Upper lobe of left lung (tissue), 6 donors: Measurements from ENCODE around the gene KCNK16. TPM values are rescaled to one million over a fixed set of nuclear protein-coding genes. Genes with fewer than 3 reads are reported as not detected.
A peak's percentile ranks its signal among the peaks of the same experiment; 100 is the strongest.

ENCODE experiments used
- ATAC-seq, 2 donors: fragments of 200-7000 bp; cut with Tn5 transposase; one replicate each; pipeline ENCODE4 v1.9.1; 2022; ENCODE audit warnings: mild to moderate bottlenecking in 2 of 2, moderate library complexity in 2 of 2; ENCODE audit not compliant: low FRiP score in 2 of 2
- DNase-seq, 2 donors: peaks; one replicate each; pipeline ENCODE4 v3.0.0-alpha.2; 2019 to 2020
- H3K27ac ChIP-seq, 4 donors: fragments of 200-600 bp; sonication (generic); one replicate each; pipeline ENCODE4 v1.5.1; 2016 to 2019
- H3K27me3 ChIP-seq, 4 donors: fragments of 200-600 bp; sonication (generic); one replicate each; pipeline ENCODE4 v1.5.1; 2017 to 2019
- H3K36me3 ChIP-seq, 4 donors: fragments of 200-600 bp; sonication (generic); one replicate each; pipeline ENCODE4 v1.5.1; 2016 to 2019
- H3K4me1 ChIP-seq, 4 donors: fragments of 200-600 bp; sonication (generic); one replicate each; pipeline ENCODE4 v1.5.1; 2018 to 2019
- H3K4me3 ChIP-seq, 4 donors: fragments of 200-600 bp; sonication (generic); one replicate each; pipeline ENCODE4 v1.5.1; 2017 to 2019; ENCODE audit warnings: mild to moderate bottlenecking in 2 of 4, moderate library complexity in 1 of 4
- H3K9me3 ChIP-seq, 4 donors: fragments of 200-600 bp; sonication (generic); one replicate each; pipeline ENCODE4 v1.5.1; 2018 to 2019
- CTCF ChIP-seq, 6 experiments: fragments of 450-650 bp in 4 of 6; fragments of 200-600 bp in 2 of 6; sonication (generic) in 2 of 6; IDR thresholded peaks; one replicate each; pipeline ENCODE4 v1.5.1; 2016 to 2019; ENCODE audit warnings: antibody characterized with exemption in 6 of 6
- EP300 ChIP-seq, 4 donors: sonication (generic); formaldehyde crosslinking; IDR thresholded peaks; one replicate each; pipeline ENCODE4 v1.5.1; 2017; ENCODE audit warnings: antibody characterized with exemption in 4 of 4, control low read depth in 2 of 4
- POLR2A ChIP-seq, 4 donors: fragments of 450-650 bp; IDR thresholded peaks; one replicate each; pipeline ENCODE4 v1.5.1; 2016 to 2017; ENCODE audit warnings: antibody characterized with exemption in 4 of 4, mild to moderate bottlenecking in 2 of 4
- POLR2AphosphoS5 ChIP-seq, 2 donors: sonication (generic); formaldehyde crosslinking; IDR thresholded peaks; one replicate each; pipeline ENCODE4 v1.5.1; 2017; ENCODE audit warnings: antibody characterized with exemption in 2 of 2
- WGBS, 2 donors: methylation state at CpG; one replicate each; pipeline ENCODE4 v1.1.5; 2017 to 2018; 5-methylcytosine and 5-hydroxymethylcytosine counted together
- total RNA-seq, 6 donors: library from RNA; depleted of rRNA in 4 of 6; stranded (reverse); fragments of >200 nt in 4 of 6; gene quantifications; one replicate each; pipeline versions ENCODE4 v1.1.0 to v1.2.1, GENCODE V29; 2016 to 2021
- donor health status: DM: no; HTN: no; CAD: no; lungs with moderate emphysema.
- donor health status: DM: no; HTN: yes; CAD: no; lungs with severe emphysema.

Gene KCNK16
- total RNA-seq, 6 donors from 2014 or later, result not detected

- H3K27ac ChIP-seq, result no peak overlapping the region
- WGBS, 2 donors, result 59 to 60% methylated on average over 6 to 8 of the region's 8 CpGs
- no peak overlapping the region for H3K4me3 ChIP-seq
- ATAC-seq, result peak in 1 of 2 donors; percentile 72
- no peak for TF ChIP-seq POLR2A (IDR thresholded peaks at IDR 0.05)
- TF ChIP-seq CTCF (IDR thresholded peaks at IDR 0.05), result no peak
- no peak for TF ChIP-seq POLR2AphosphoS5 (IDR thresholded peaks at IDR 0.05)
- TF ChIP-seq EP300 (IDR thresholded peaks at IDR 0.05), result no peak
- H3K4me1 ChIP-seq, result peaks cover 0 to 6% (median 3%) of the 10 kb centered on the region in 4 donors
- H3K9me3 ChIP-seq, result no peaks in the 10 kb centered on the region
- H3K36me3 ChIP-seq, result no peaks in the 10 kb centered on the region
- H3K27me3 ChIP-seq, result no peaks in the 10 kb centered on the region
- peak; percentile 24 to 58 for DNase-seq
Measured at GRCh38 chr6:39280247-39280731, 42.2 kb downstream of the KCNK16 start.

- 87 to 93% methylated on average over 3 to 6 of the region's 6 CpGs for WGBS, 2 donors
- Histone ChIP-seq H3K36me3 (no peaks in the 10 kb centered on the region), H3K27me3 (no peaks in the 10 kb centered on the region), H3K27ac (no peak overlapping the region), H3K9me3 (no peaks in the 10 kb centered on the region), H3K4me3 (no peak overlapping the region), H3K4me1 (peaks cover 0 to 6% (median 3%) of the 10 kb centered on the region in 4 donors)
- DNase-seq (no peak), ATAC-seq (no peak)
- TF ChIP-seq POLR2AphosphoS5 (IDR thresholded peaks at IDR 0.05) (no peak), EP300 (IDR thresholded peaks at IDR 0.05) (no peak), CTCF (IDR thresholded peaks at IDR 0.05) (no peak), POLR2A (IDR thresholded peaks at IDR 0.05) (no peak)
Measured at GRCh38 chr6:39279539-39279938, 43.0 kb downstream of the KCNK16 start.

DNA sequence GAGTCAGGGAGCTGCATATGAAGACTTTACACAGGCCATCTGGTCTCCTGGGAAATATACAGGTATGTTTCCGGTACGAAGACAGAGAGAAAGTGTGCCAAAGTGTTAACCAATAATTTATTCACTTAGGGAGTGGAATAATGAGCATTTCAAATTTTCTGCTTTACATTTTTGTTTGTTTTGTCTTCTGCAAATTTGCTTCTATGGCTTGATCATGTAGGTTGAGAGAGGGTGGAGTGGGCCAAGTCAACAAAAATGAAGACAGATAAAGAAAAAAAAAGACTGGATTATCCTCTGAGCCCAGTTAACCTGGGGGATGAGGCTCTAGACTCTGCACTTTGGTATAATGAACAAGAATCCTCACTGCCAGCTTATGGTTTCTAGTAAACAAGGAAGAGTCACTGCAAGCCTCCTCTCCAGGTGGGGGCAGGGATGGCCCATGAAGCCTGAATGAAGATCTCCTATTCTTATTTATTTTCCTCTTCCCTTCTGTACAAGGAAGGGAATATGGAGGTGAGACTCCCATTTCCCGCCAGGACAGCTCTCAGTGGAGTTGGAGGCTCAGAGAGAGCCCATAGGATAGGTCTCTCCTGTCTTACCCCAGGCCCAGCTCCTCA lies 46.0 kb downstream of the KCNK16 start:
- Histone ChIP-seq H3K4me3 (no peak overlapping the region), H3K9me3 (no peaks in the 10 kb centered on the region), H3K36me3 (no peaks in the 10 kb centered on the region), H3K27ac (no peak overlapping the region), H3K27me3 (no peaks in the 10 kb centered on the region), H3K4me1 (peaks cover 0 to 6% (median 3%) of the 10 kb centered on the region in 4 donors)
- DNase-seq (no peak), ATAC-seq (no peak)
- no peak for TF ChIP-seq POLR2A (IDR thresholded peaks at IDR 0.05)
- TF ChIP-seq POLR2AphosphoS5 (IDR thresholded peaks at IDR 0.05), result no peak
- no peak for TF ChIP-seq CTCF (IDR thresholded peaks at IDR 0.05)
- TF ChIP-seq EP300 (IDR thresholded peaks at IDR 0.05), result no peak
- WGBS, 2 donors, result 82 to 85% methylated on average over 3 of the region's 3 CpGs

DNA sequence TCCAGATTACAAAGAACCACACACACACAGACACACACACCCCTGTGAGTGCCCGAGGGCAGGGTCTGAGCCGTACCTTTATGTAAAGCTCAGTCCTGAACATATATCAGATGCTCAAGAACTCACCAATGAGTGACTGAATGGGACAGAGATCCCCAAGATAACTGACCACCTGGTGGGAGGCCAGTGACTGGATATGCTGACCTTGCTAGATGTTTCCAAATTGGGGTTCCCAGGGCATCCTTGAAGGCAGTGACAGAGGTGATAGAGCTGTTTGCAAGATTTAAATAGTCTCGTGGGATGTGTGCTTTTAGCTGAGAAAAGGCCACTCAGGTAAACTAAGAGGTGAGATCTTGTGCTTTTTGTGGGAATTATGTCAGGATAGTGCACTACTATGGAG lies 47.6 kb downstream of the KCNK16 start:
- no peak for TF ChIP-seq POLR2A (IDR thresholded peaks at IDR 0.05)
- no peak for TF ChIP-seq EP300 (IDR thresholded peaks at IDR 0.05)
- TF ChIP-seq POLR2AphosphoS5 (IDR thresholded peaks at IDR 0.05), result no peak
- no peak for TF ChIP-seq CTCF (IDR thresholded peaks at IDR 0.05)
- Histone ChIP-seq H3K27ac (no peak overlapping the region), H3K4me3 (no peak overlapping the region), H3K9me3 (no peaks in the 10 kb centered on the region), H3K27me3 (no peaks in the 10 kb centered on the region), H3K4me1 (no peaks in the 10 kb centered on the region), H3K36me3 (no peaks in the 10 kb centered on the region)
- no peak for DNase-seq
- 85 to 91% methylated on average over 3 of the region's 3 CpGs for WGBS, 2 donors
- ATAC-seq, result no peak

GRCh38 chr6:39274471-39274870 lies 48.0 kb downstream of the KCNK16 start:
- 62 to 75% methylated on average over 4 of the region's 4 CpGs for WGBS, 2 donors
- DNase-seq (no peak), ATAC-seq (no peak)
- TF ChIP-seq POLR2A (IDR thresholded peaks at IDR 0.05) (no peak), EP300 (IDR thresholded peaks at IDR 0.05) (no peak), POLR2AphosphoS5 (IDR thresholded peaks at IDR 0.05) (no peak), CTCF (IDR thresholded peaks at IDR 0.05) (no peak)
- no peaks in the 10 kb centered on the region for H3K9me3 ChIP-seq
- no peaks in the 10 kb centered on the region for H3K27me3 ChIP-seq
- no peak overlapping the region for H3K27ac ChIP-seq
- H3K4me1 ChIP-seq, result no peaks in the 10 kb centered on the region
- H3K4me3 ChIP-seq, result no peak overlapping the region
- no peaks in the 10 kb centered on the region for H3K36me3 ChIP-seq
